IPS DF 6.9 (cell line): Measurements from ENCODE around the gene TTC27.

Experiments
- DNase-seq: peaks from one replicate; pipeline ENCODE4 v3.0.0-alpha.2; 2013; ENCODE audit warnings: low read depth, low spot score
- H3K27ac ChIP-seq: one replicate; pipeline ENCODE4 v1.5.1; 2013; ENCODE audit warnings: low read length, control low read depth
- H3K27me3 ChIP-seq: 2 replicates; pipeline ENCODE4 v1.6.1; 2013; ENCODE audit warnings: mild to moderate bottlenecking, low read length; ENCODE audit not compliant: control insufficient read depth, insufficient read depth
- H3K36me3 ChIP-seq: 2 replicates; pipeline ENCODE4 v1.6.1; 2013; ENCODE audit warnings: low read length; ENCODE audit not compliant: control insufficient read depth, insufficient read depth
- H3K4me1 ChIP-seq: 2 replicates; pipeline ENCODE4 v1.6.1; 2013; ENCODE audit warnings: low read length; ENCODE audit not compliant: control insufficient read depth, insufficient read depth
- H3K4me3 ChIP-seq: 2 replicates; pipeline ENCODE4 v1.5.1; 2013; ENCODE audit warnings: mild to moderate bottlenecking, low read length
- H3K9me3 ChIP-seq: 2 replicates; pipeline ENCODE4 v1.6.1; 2013; ENCODE audit warnings: low read length, inconsistent platforms; ENCODE audit not compliant: control insufficient read depth, insufficient read depth
- WGBS: extraction: QIAGEN DNeasy Blood & Tissue Kit; methylation state at CpG from one replicate; pipeline ENCODE4 v1.1.7; 2013; ENCODE audit warnings: mixed read lengths, missing lambda C conversion rate; ENCODE audit not compliant: insufficient read length, insufficient coverage; 5-methylcytosine and 5-hydroxymethylcytosine counted together

Gene TTC27

GRCh38 chr2:32802877-32803276, 175.0 kb downstream of the TTC27 start:
- no peak overlapping the region for H3K27ac ChIP-seq
- DNase-seq = no peak
- no peaks in the 10 kb centered on the region for H3K36me3 ChIP-seq
- WGBS = no CpG with 5 or more reads among the region's 4 CpGs
- H3K4me3 ChIP-seq = no peak overlapping the region
- H3K9me3 ChIP-seq = no peaks in the 10 kb centered on the region
- no peaks in the 10 kb centered on the region for H3K4me1 ChIP-seq
- no peaks in the 10 kb centered on the region for H3K27me3 ChIP-seq

GRCh38 chr2:32804205-32804604, 176.4 kb downstream of the TTC27 start:
- Histone ChIP-seq H3K27ac (no peak overlapping the region), H3K4me3 (no peak overlapping the region), H3K9me3 (no peaks in the 10 kb centered on the region), H3K36me3 (no peaks in the 10 kb centered on the region), H3K27me3 (no peaks in the 10 kb centered on the region), H3K4me1 (no peaks in the 10 kb centered on the region)
- no peak for DNase-seq
- no CpG with 5 or more reads among the region's 2 CpGs for WGBS

GRCh38 chr2:32805104-32806095, 177.6 kb downstream of the TTC27 start:
- H3K36me3 ChIP-seq = no peaks in the 10 kb centered on the region
- no peak overlapping the region for H3K4me3 ChIP-seq
- no CpG with 5 or more reads among the region's 4 CpGs for WGBS
- no peaks in the 10 kb centered on the region for H3K4me1 ChIP-seq
- DNase-seq = no peak
- H3K9me3 ChIP-seq = no peaks in the 10 kb centered on the region
- no peak overlapping the region for H3K27ac ChIP-seq
- no peaks in the 10 kb centered on the region for H3K27me3 ChIP-seq

- H3K27ac ChIP-seq = no peak overlapping the region
- H3K4me1 ChIP-seq = no peaks in the 10 kb centered on the region
- H3K27me3 ChIP-seq = no peaks in the 10 kb centered on the region
- H3K4me3 ChIP-seq = no peak overlapping the region
- no peaks in the 10 kb centered on the region for H3K9me3 ChIP-seq
- no CpG with 5 or more reads among the region's 1 CpG for WGBS
- no peaks in the 10 kb centered on the region for H3K36me3 ChIP-seq
- DNase-seq = no peak
Measured at GRCh38 chr2:32806857-32807256, 179.0 kb downstream of the TTC27 start.

GRCh38 chr2:32807662-32808061, 179.8 kb downstream of the TTC27 start:
- Histone ChIP-seq H3K27ac (no peak overlapping the region), H3K27me3 (no peaks in the 10 kb centered on the region), H3K4me3 (no peak overlapping the region), H3K9me3 (no peaks in the 10 kb centered on the region), H3K4me1 (no peaks in the 10 kb centered on the region), H3K36me3 (no peaks in the 10 kb centered on the region)
- WGBS = no CpG with 5 or more reads among the region's 5 CpGs
- no peak for DNase-seq

- no CpG with 5 or more reads among the region's 4 CpGs for WGBS
- no peak for DNase-seq
- no peak overlapping the region for H3K27ac ChIP-seq
- no peaks in the 10 kb centered on the region for H3K27me3 ChIP-seq
- no peaks in the 10 kb centered on the region for H3K9me3 ChIP-seq
- no peak overlapping the region for H3K4me3 ChIP-seq
- no peaks in the 10 kb centered on the region for H3K4me1 ChIP-seq
- no peaks in the 10 kb centered on the region for H3K36me3 ChIP-seq
Measured at GRCh38 chr2:32810909-32811495, 183.2 kb downstream of the TTC27 start.

GRCh38 chr2:32811696-32812095, 183.8 kb downstream of the TTC27 start:
- no peaks in the 10 kb centered on the region for H3K36me3 ChIP-seq
- H3K4me3 ChIP-seq = no peak overlapping the region
- no peaks in the 10 kb centered on the region for H3K9me3 ChIP-seq
- H3K4me1 ChIP-seq = no peaks in the 10 kb centered on the region
- no CpG with 5 or more reads among the region's 5 CpGs for WGBS
- H3K27ac ChIP-seq = no peak overlapping the region
- DNase-seq = no peak
- H3K27me3 ChIP-seq = no peaks in the 10 kb centered on the region

GRCh38 chr2:32812316-32812715, 184.5 kb downstream of the TTC27 start:
- DNase-seq = no peak
- Histone ChIP-seq H3K36me3 (no peaks in the 10 kb centered on the region), H3K9me3 (no peaks in the 10 kb centered on the region)

GRCh38 chr2:32820088-32820487, 192.2 kb downstream of the TTC27 start:
- H3K4me3 ChIP-seq = no peak overlapping the region
- no peak for DNase-seq
- no peaks in the 10 kb centered on the region for H3K4me1 ChIP-seq
- H3K27ac ChIP-seq = no peak overlapping the region
- no peaks in the 10 kb centered on the region; the same call in 1 of the 2 replicates for H3K36me3 ChIP-seq
- no peaks in the 10 kb centered on the region for H3K9me3 ChIP-seq
- no peaks in the 10 kb centered on the region for H3K27me3 ChIP-seq
- WGBS = no CpG with 5 or more reads among the region's 3 CpGs

More at GRCh38 chr2:32812316-32812715, 184.5 kb downstream of the TTC27 start:
- no peaks in the 10 kb centered on the region for H3K4me1 ChIP-seq
- H3K27ac ChIP-seq = no peak overlapping the region
- no CpG with 5 or more reads among the region's 3 CpGs for WGBS
- H3K27me3 ChIP-seq = no peaks in the 10 kb centered on the region
- no peak overlapping the region for H3K4me3 ChIP-seq

GRCh38 chr2:32820701-32821100, 192.9 kb downstream of the TTC27 start:
- no CpG with 5 or more reads among the region's 1 CpG for WGBS
- no peak overlapping the region for H3K4me3 ChIP-seq
- DNase-seq = no peak

More at GRCh38 chr2:32820701-32821100, 192.9 kb downstream of the TTC27 start:
- Histone ChIP-seq H3K9me3 (no peaks in the 10 kb centered on the region), H3K27me3 (no peaks in the 10 kb centered on the region), H3K4me1 (no peaks in the 10 kb centered on the region), H3K36me3 (no peaks in the 10 kb centered on the region; the same call in 1 of the 2 replicates), H3K27ac (no peak overlapping the region)
